HepG2 (cell line): ENCODE results near the gene CCM2. TPM values are rescaled to one million over a fixed set of nuclear protein-coding genes. Genes with fewer than 3 reads are reported as not detected.

Experiments used
- ATAC-seq: fragments of 200-7000 bp; cut with Tn5 transposase; 3 replicates; pipeline ENCODE4 v1.9.1; 2020; ENCODE audit warnings: mild to moderate bottlenecking, moderate library complexity
- BruUV-seq: library from RNA; stranded (reverse); fragments of 400-500 nt; replicated peaks from 2 replicates; lab custom pipeline; 2021; lab: Mats Ljungman, UMichigan
- CTCF ChIA-PET: fragments of 300-600 bp; formaldehyde crosslinking; extraction: SDS; loops from one replicate; lab custom pipeline; 2021; ENCODE audit warnings: low total read pairs, inconsistent platforms, low intra/inter-chr PET ratio; lab: Yijun Ruan, JAX
- POLR2A ChIA-PET: fragments of 350-600 bp; sonication (Branson Sonifier 250); formaldehyde crosslinking; loops from one replicate; lab custom pipeline; 2020; ENCODE audit warnings: antibody characterized with exemption, inconsistent platforms; lab: Yijun Ruan, JAX
- DNase-seq: peaks from one replicate; pipeline ENCODE4 v3.0.0-alpha.2; 2015; ENCODE audit warnings: low spot score
- FAIRE-seq: peaks from 3 replicates; lab custom pipeline; 2011; peaks lifted over from hg19 to GRCh38; lab: Jason Lieb, UNC
- H2AFZ ChIP-seq: one replicate; pipeline ENCODE4 v1.6.1; 2011; ENCODE audit warnings: low read length, inconsistent platforms
- H3K27ac ChIP-seq: fragments of 300-600 bp; 3 replicates; pipeline ENCODE4 v1.8.0; 2011; ENCODE audit warnings: mixed run types, mild to moderate bottlenecking, mixed read lengths, low read length, inconsistent platforms; ENCODE audit not compliant: insufficient read depth; ENCODE audit errors: extremely low read length
- H3K27me3 ChIP-seq, 2 experiments: fragments of 200-600 bp in 1 of 2; 2 replicates in 1 of 2; 3 replicates in 1 of 2; pipeline versions ENCODE4 v1.6.0 to v1.8.0; 2011; ENCODE audit warnings: low read length in 2 of 2, mild to moderate bottlenecking in 2 of 2, moderate library complexity in 2 of 2, inconsistent platforms in 1 of 2; ENCODE audit not compliant: insufficient read depth in 2 of 2, control insufficient read depth in 1 of 2
- H3K36me3 ChIP-seq, 2 experiments: fragments of 200-600 bp in 1 of 2; replicated peaks in 1 of 2; 2 replicates in 1 of 2; 3 replicates in 1 of 2; pipeline versions ENCODE4 v1.5.1 to v1.8.0; 2011; ENCODE audit warnings: low read length in 2 of 2, inconsistent platforms in 1 of 2; ENCODE audit not compliant: insufficient read depth in 2 of 2, control insufficient read depth in 1 of 2
- H3K4me1 ChIP-seq: 2 replicates; pipeline ENCODE4 v1.5.1; 2012; ENCODE audit warnings: low read length, inconsistent platforms; ENCODE audit not compliant: insufficient read depth
- H3K4me2 ChIP-seq: 2 replicates; pipeline ENCODE4 v1.6.0; 2011; ENCODE audit warnings: low read depth, low read length, inconsistent platforms
- H3K4me3 ChIP-seq, 3 experiments: fragments of 200-600 bp in 1 of 3; sonication (generic), shearing (Covaris generic) in 1 of 3; replicated peaks in 1 of 3; 2 replicates each; pipeline ENCODE4 v1.5.1; 2011 to 2016; ENCODE audit warnings: low read length in 3 of 3, inconsistent platforms in 2 of 3, low read depth in 2 of 3, mild to moderate bottlenecking in 2 of 3, control low read depth in 1 of 3, mixed read lengths in 1 of 3; ENCODE audit not compliant: insufficient read depth in 1 of 3
- H3K79me2 ChIP-seq: one replicate; pipeline ENCODE4 v1.6.1; 2011; ENCODE audit warnings: low read length, inconsistent platforms; ENCODE audit not compliant: insufficient read depth
- H3K9ac ChIP-seq: 2 replicates; pipeline ENCODE4 v1.6.0; 2011; ENCODE audit warnings: mild to moderate bottlenecking, low read depth, low read length, inconsistent platforms; ENCODE audit not compliant: insufficient read depth
- H3K9me3 ChIP-seq: 2 replicates; pipeline ENCODE4 v1.5.1; 2012; ENCODE audit warnings: mild to moderate bottlenecking, low read length
- H4K20me1 ChIP-seq: 2 replicates; pipeline ENCODE4 v1.6.0; 2011; ENCODE audit warnings: inconsistent platforms, mild to moderate bottlenecking, low read length, moderate library complexity; ENCODE audit not compliant: insufficient read depth
- CEBPZ ChIP-seq: IDR thresholded peaks from 2 replicates; pipeline ENCODE4 v1.6.1; 2012; ENCODE audit warnings: low read length, improper control_type of control experiment
- DNMT1 ChIP-seq: sonication (generic); formaldehyde crosslinking; IDR thresholded peaks from 2 replicates; pipeline ENCODE4 v1.5.1; 2020; ENCODE audit warnings: mild to moderate bottlenecking, missing genetic modification reagents
- E2F1 ChIP-seq: sonication (generic); formaldehyde crosslinking; IDR thresholded peaks from 2 replicates; pipeline ENCODE4 v1.5.0; 2020; ENCODE audit warnings: missing genetic modification reagents
- FOXK2 ChIP-seq: fragments of 450-650 bp; IDR thresholded peaks from 2 replicates; pipeline ENCODE4 v1.6.1; 2016
- HES4 ChIP-seq: sonication (generic); formaldehyde crosslinking; IDR thresholded peaks from 2 replicates; pipeline ENCODE4 v1.9.0; 2021; ENCODE audit warnings: mild to moderate bottlenecking, missing genetic modification reagents, borderline replicate concordance
- HNRNPH1 ChIP-seq: fragments of 200-400 bp; formaldehyde crosslinking; optimal IDR thresholded peaks from 2 replicates; pipeline ENCODE3; 2017; ENCODE audit warnings: mild to moderate bottlenecking, low read depth, low read length
- MTERF4 ChIP-seq: sonication (generic); formaldehyde crosslinking; IDR thresholded peaks from 2 replicates; pipeline ENCODE4 v1.8.0; 2023; ENCODE audit warnings: mild to moderate bottlenecking, missing genetic modification reagents
- MXD4 ChIP-seq: IDR thresholded peaks from 2 replicates; pipeline ENCODE4 v1.6.1; 2016; ENCODE audit warnings: mild to moderate bottlenecking, missing biosample characterization, missing genetic modification reagents
- NR1H2 ChIP-seq: sonication (generic); formaldehyde crosslinking; IDR thresholded peaks from 2 replicates; pipeline ENCODE4 v1.8.1; 2022; ENCODE audit warnings: low read depth, missing genetic modification reagents, borderline replicate concordance
- RXRA ChIP-seq: sonication (generic); formaldehyde crosslinking; IDR thresholded peaks from 2 replicates; pipeline ENCODE4 v1.5.1; 2020; ENCODE audit warnings: missing genetic modification reagents
- SAP130 ChIP-seq: IDR thresholded peaks from 2 replicates; pipeline ENCODE4 v1.6.1; 2016; ENCODE audit warnings: low read depth
- SIX1 ChIP-seq: sonication (generic); formaldehyde crosslinking; IDR thresholded peaks from 2 replicates; pipeline ENCODE4 v1.4.0; 2020; ENCODE audit warnings: missing genetic modification reagents, borderline replicate concordance
- SMC3 ChIP-seq: IDR thresholded peaks from 2 replicates; pipeline ENCODE4 v1.6.1; 2011; ENCODE audit warnings: low read length, improper control_type of control experiment
- YEATS2 ChIP-seq: sonication (generic); formaldehyde crosslinking; IDR thresholded peaks from 2 replicates; pipeline ENCODE4 v1.4.0; 2020; ENCODE audit warnings: missing genetic modification reagents, borderline replicate concordance
- ZBTB7B ChIP-seq: sonication (generic); formaldehyde crosslinking; IDR thresholded peaks from 2 replicates; pipeline ENCODE4 v1.4.0; 2020; ENCODE audit warnings: missing genetic modification reagents
- ZKSCAN5 ChIP-seq: sonication (generic); formaldehyde crosslinking; IDR thresholded peaks from 2 replicates; pipeline ENCODE4 v1.5.1; 2020; ENCODE audit warnings: mild to moderate bottlenecking, missing genetic modification reagents
- ZNF30 ChIP-seq: sonication (generic); formaldehyde crosslinking; IDR thresholded peaks from 2 replicates; pipeline ENCODE4 v1.5.0; 2020; ENCODE audit warnings: mild to moderate bottlenecking, missing genetic modification reagents
- ZNF747 ChIP-seq: sonication (generic); formaldehyde crosslinking; IDR thresholded peaks from 2 replicates; pipeline ENCODE4 v1.8.1; 2023; ENCODE audit warnings: missing genetic modification reagents, mild to moderate bottlenecking, borderline replicate concordance
- ZNF850 ChIP-seq: sonication (generic); formaldehyde crosslinking; conservative IDR thresholded peaks from 2 replicates; pipeline ENCODE4 v1.9.0; 2021; ENCODE audit warnings: mild to moderate bottlenecking, missing genetic modification reagents
- ZSCAN9 ChIP-seq: IDR thresholded peaks from 2 replicates; pipeline ENCODE4 v1.6.1; 2016; ENCODE audit warnings: borderline replicate concordance
- WGBS: methylation state at CpG from one replicate; pipeline ENCODE4 v1.1.6; 2017; ENCODE audit warnings: low lambda C conversion rate; 5-methylcytosine and 5-hydroxymethylcytosine counted together
- in situ Hi-C: cut with HindIII; loops from 2 replicates; pipeline ENCODE4 v1.10.0; 2017; ENCODE audit warnings: low pct_unique_long_range_greater_than_20kb; ENCODE audit not compliant: extremely low pct_ligation_motif_present
- intact Hi-C: fragments of 100-400 bp; cut with micrococcal nuclease; formaldehyde crosslinking; loops from one replicate; pipeline ENCODE4 v1.10.0; 2022; ENCODE audit not compliant: unreplicated experiment
- polyA plus RNA-seq, 8 experiments: library from polyadenylated mRNA; depleted of rRNA in 3 of 8; stranded (reverse) in 7 of 8; unstranded in 1 of 8; fragments of >200 nt; fragmentation: Illumina TruSeq in 4 of 8; extraction: Trizol in 4 of 8; gene quantifications; 2 replicates each; pipeline versions ENCODE4 v1.2.1 to v1.2.3, GENCODE V29; 2011 to 2016; ENCODE audit warnings: low read depth in 4 of 8, missing spikeins in 1 of 8, mixed read lengths in 1 of 8; ENCODE audit not compliant: insufficient read depth in 1 of 8
- total RNA-seq, 5 experiments: library from RNA; depleted of rRNA; stranded (reverse); fragments of >200 nt; fragmentation: Illumina TruSeq; extraction: Trizol; gene quantifications; 2 replicates each; pipeline ENCODE4 v1.2.3, GENCODE V29; 2016; ENCODE audit warnings: low read depth in 1 of 5

The CCM2 gene
- total and polyA plus RNA-seq, 2 of the 13 experiments (the other 11 are each of a cell fraction or from before 2014, with no cell fraction given): 13.7 to 15.8 TPM

GRCh38 chr7:44998153-44998871, 1.7 kb upstream of the CCM2 start:
- CTCF ChIA-PET: no interaction called here
- Histone ChIP-seq H3K27me3 (no peaks in the 10 kb centered on the region), H3K79me2 (peaks cover 25% of the 10 kb centered on the region), H3K27ac (no peak overlapping the region), H3K4me2 (peak overlapping the region; percentile 84), H3K4me3 (peak overlapping the region; percentile 74 to 99 (median 80); a peak in 5 of 6 replicates), H3K36me3 (no peaks in the 10 kb centered on the region), H2AFZ (peak overlapping the region; percentile 48), H3K9ac (peak overlapping the region; percentile 72; the same call in 1 of the 2 replicates), H3K9me3 (no peaks in the 10 kb centered on the region), H4K20me1 (no peaks in the 10 kb centered on the region), H3K4me1 (peaks cover 23% of the 10 kb centered on the region)
- in situ Hi-C loops: no loop called here
- 74% methylated on average over 4 of the region's 4 CpGs for WGBS
- BruUV-seq: no TSS peak
- FAIRE-seq: no peak
- no peak for ATAC-seq
- TF ChIP-seq ZNF30 (no peak), MTERF4 (CRISPR knock-in tag) (no peak), HNRNPH1 (no peak), SIX1 (CRISPR knock-in tag) (no peak), HES4 (CRISPR knock-in tag) (no peak), ZNF747 (no peak), FOXK2 (no peak), SMC3 (no peak), DNMT1 (no peak), CEBPZ (no peak), SAP130 (CRISPR knock-in tag) (no peak), MXD4 (no peak), ZKSCAN5 (CRISPR knock-in tag) (no peak), ZNF850 (CRISPR knock-in tag) (no peak), E2F1 (CRISPR knock-in tag) (no peak), ZSCAN9 (no peak), NR1H2 (CRISPR knock-in tag) (no peak), ZBTB7B (CRISPR knock-in tag) (no peak), YEATS2 (CRISPR knock-in tag) (no peak), RXRA (CRISPR knock-in tag) (no peak)
- POLR2A ChIA-PET: interaction anchor here (0.5 to 7.0 kb wide), 4 partner anchors 26 to 152 kb away, joined by 3 to 83 read pairs (median 3); partner anchors contain the start of gene TBRG4
- intact Hi-C loops: loop anchor here (2.0 kb wide), 1 partner anchor 26 kb away; no protein-coding TSS in a partner anchor
- no peak for DNase-seq
